H54 (cell line): ENCODE data around the gene PRKCB.

Experiments used
- DNase-seq: peaks from one replicate; pipeline ENCODE4 v3.0.0; 2011; ENCODE audit warnings: low spot score, mixed read lengths; ENCODE audit not compliant: insufficient read length
- FAIRE-seq: peaks from 3 replicates; lab custom pipeline; 2011; peaks lifted over from hg19 to GRCh38; lab: Jason Lieb, UNC
- POLR2A ChIP-seq: IDR thresholded peaks from 2 replicates; pipeline ENCODE4 v1.6.1; 2011; ENCODE audit warnings: low read depth, mild to moderate bottlenecking, low read length

The PRKCB gene

GRCh38 chr16:24052329-24053098 lies 216.7 kb downstream of the PRKCB start:
- no peak for TF ChIP-seq POLR2A
- DNase-seq: no peak
- FAIRE-seq: no peak

GRCh38 chr16:24053099-24053946 lies 217.5 kb downstream of the PRKCB start:
- FAIRE-seq (no peak), DNase-seq (no peak)

GRCh38 chr16:24054741-24055491 lies 219.1 kb downstream of the PRKCB start:
- no peak for TF ChIP-seq POLR2A
- FAIRE-seq: no peak
- DNase-seq: no peak

More at GRCh38 chr16:24053099-24053946, 217.5 kb downstream of the PRKCB start:
- TF ChIP-seq POLR2A: no peak

- TF ChIP-seq POLR2A: no peak
- no peak for FAIRE-seq
Observed at GRCh38 chr16:24062270-24062817, 226.6 kb downstream of the PRKCB start.

GRCh38 chr16:24069036-24069590 lies 233.3 kb downstream of the PRKCB start:
- TF ChIP-seq POLR2A: no peak
- no peak for DNase-seq
- no peak for FAIRE-seq

More at GRCh38 chr16:24062270-24062817, 226.6 kb downstream of the PRKCB start:
- no peak for DNase-seq

- FAIRE-seq (no peak), DNase-seq (peak; percentile 38)
- no peak for TF ChIP-seq POLR2A
Observed at GRCh38 chr16:24070851-24071250, 235.1 kb downstream of the PRKCB start.

- FAIRE-seq (no peak), DNase-seq (no peak)
- TF ChIP-seq POLR2A: no peak
Observed at GRCh38 chr16:24071666-24072360, 236.0 kb downstream of the PRKCB start.

GRCh38 chr16:24073321-24073720 lies 237.5 kb downstream of the PRKCB start:
- no peak for FAIRE-seq
- no peak for DNase-seq
- no peak for TF ChIP-seq POLR2A

- DNase-seq (no peak), FAIRE-seq (no peak)
- no peak for TF ChIP-seq POLR2A
Observed at GRCh38 chr16:24074574-24074973, 238.8 kb downstream of the PRKCB start.

GRCh38 chr16:24075302-24075701 lies 239.5 kb downstream of the PRKCB start:
- TF ChIP-seq POLR2A: no peak
- DNase-seq: no peak
- no peak for FAIRE-seq

- DNase-seq (no peak), FAIRE-seq (no peak)
- no peak for TF ChIP-seq POLR2A
Observed at GRCh38 chr16:24075931-24076716, 240.3 kb downstream of the PRKCB start.

GRCh38 chr16:24077292-24077691 lies 241.5 kb downstream of the PRKCB start:
- DNase-seq: no peak
- no peak for FAIRE-seq
- TF ChIP-seq POLR2A: no peak
